NOMO-1 treated with dmso at 0.1 percent for 144 hours (cell line): Measurements from ENCODE around the gene PDZD8.
"Not testable (repeated sequence)": the region's sequence is repeated elsewhere in the genome, so short reads cannot be mapped to it uniquely, and the experiment has no call there.

Source experiments
- DNase-seq: peaks from one replicate; lab custom pipeline; 2025; ENCODE audit not compliant: unreplicated experiment; lab: John Stamatoyannopoulos, UW

Gene PDZD8

DNA sequence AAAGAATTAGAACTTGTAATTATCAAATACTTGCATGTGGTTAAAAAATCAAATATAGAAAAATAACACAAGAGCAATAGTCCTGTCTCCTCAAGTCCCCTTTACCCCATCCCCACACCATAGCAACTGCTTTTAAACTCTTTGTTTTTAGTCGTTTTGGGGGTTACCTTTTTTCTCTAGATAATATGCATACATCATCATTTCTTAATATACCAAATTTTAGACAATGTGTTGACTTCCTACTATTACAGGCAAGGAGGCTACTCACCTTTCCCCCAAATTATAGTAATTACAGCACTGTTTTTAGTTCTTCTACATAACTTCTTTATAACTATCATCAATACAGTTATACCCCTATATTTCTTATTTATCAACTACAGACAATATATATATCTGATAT is 77.0 kb downstream of the PDZD8 start:
- DNase-seq: no peak

DNA sequence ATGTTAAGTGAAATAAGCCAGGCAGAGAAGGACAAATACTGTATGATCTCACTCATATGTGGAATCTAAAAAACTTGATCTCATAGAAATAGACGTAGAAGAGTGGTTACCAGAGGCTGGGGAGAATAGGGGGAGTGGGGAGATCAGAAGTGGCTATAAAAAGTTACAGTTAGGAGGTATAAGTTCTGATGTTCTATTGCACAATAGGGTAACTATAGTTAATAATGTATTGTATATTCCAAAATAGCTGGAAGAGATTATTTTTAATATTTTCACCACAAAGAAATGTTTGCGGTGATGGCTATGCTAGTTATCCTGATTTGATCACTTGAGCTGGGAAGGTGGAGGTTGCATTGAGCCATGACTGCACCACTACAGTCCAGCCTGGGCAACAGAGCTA is 80.5 kb downstream of the PDZD8 start:
- DNase-seq: no peak

- DNase-seq: no peak
Observed at GRCh38 chr10:117294039-117294645, 81.1 kb downstream of the PDZD8 start.

DNA sequence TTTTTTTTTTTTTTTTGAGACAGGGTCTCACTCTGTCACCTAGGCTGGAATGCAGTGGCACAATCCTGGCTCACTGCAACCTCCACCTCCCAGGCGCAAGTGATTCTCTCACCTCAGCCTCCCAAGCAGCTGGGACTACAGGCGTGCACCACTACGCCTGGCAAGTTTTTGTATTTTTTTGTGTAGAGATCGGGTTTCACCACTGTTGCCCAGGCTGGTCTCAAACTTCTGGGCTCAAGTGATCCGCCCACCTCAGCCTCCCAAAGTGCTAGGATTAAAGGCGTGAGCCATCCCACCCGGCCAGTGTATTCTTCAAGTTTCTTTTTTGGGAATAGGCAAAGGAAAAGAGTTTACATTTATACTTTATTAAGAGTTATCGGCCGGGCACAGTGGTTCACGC is 84.4 kb downstream of the PDZD8 start:
- DNase-seq: not testable (repeated sequence)

DNA sequence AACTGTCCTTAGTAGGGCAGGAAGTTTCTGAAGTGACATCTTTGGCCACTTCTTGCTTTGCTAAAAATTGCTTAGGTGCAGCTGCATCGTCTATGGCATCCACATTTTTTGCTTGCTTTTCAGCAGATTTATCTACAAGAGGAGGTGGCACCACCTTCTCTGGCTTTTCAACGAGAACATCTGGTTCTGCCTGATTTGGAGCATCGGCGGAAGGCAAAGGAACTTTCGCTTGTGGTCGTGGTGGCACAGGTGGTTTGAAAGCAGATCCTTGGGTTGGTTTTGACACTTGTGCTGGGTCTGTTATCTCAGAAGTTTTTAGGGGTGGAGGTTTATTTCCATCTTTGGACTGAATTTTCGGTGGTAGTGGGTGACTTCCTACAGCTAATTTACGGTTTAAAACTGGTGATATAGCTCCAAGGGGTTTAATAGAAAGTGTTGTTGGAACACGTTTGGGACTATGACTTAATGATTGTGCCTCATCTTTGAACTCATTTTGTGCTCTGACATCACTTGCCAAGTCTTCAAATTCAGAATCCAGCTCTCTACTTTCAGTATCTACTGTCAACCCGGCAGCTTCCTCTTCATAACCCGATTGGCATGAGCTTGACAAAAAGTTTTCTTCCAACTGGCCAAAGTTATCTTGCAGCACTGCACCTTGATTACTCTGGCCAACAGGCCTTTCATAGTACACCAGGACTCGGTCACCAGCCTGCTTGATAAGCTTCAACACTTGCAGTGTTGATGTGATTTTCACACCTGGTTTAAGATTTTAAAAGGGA is 90.3 kb downstream of the PDZD8 start:
- no peak for DNase-seq

DNA sequence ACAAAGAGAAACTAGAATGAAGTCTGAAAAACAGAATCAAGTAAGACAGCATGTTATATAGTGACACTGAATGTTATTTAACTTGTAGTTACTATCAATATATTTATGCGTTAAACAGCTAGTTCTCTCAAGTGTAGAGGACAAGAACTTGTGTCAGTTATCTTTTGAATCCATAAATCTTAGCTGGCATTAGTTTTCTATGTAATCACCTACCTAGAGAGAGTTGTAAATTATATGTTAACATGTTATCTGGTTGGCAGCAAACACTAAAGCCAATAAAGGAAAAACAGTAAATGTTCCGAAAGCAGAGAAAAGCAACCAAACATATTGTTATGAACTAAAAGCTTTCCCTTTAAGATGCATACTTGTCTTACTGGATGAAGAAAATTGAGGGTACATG is 97.6 kb downstream of the PDZD8 start:
- DNase-seq: no peak

DNA sequence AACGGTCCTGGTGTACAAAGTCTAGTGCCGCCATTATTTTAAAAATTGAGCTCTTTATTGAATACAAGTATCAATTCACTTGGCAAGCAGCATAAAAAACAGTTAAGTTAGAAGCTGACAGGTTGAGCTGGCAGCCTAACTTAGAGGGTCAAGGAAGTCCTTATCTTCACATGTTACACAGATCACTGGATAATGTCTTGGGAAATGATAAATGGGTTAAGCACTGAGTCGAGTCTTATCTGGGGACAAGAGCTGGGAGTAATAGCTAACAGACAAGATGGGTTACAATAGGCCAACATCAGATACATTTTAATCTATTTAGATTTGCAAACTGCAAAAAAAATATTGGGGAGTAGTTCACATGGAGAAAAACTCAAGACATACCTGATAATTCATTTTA is 100.1 kb downstream of the PDZD8 start:
- DNase-seq: no peak

GRCh38 chr10:117274509-117274908 is 100.7 kb downstream of the PDZD8 start:
- no peak for DNase-seq

DNA sequence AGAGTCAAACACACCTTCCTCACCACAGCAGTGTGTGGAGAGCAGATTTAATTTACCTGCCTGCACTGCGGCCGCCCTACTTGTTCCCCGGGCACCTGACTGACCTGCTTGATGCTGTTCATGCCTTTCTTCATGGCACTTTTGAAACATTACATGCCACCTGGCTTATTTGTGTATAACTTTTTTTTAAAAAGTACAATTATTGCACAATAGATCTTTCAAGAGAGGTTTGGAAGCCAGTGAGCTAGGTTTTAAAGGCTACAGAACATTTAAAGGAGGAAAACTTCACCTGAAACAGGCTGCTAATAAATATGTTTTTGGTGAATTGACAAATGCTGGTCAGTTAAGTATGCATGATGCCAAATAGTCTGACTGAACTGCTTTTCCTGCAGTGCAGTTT is 101.3 kb downstream of the PDZD8 start:
- DNase-seq: no peak

DNA sequence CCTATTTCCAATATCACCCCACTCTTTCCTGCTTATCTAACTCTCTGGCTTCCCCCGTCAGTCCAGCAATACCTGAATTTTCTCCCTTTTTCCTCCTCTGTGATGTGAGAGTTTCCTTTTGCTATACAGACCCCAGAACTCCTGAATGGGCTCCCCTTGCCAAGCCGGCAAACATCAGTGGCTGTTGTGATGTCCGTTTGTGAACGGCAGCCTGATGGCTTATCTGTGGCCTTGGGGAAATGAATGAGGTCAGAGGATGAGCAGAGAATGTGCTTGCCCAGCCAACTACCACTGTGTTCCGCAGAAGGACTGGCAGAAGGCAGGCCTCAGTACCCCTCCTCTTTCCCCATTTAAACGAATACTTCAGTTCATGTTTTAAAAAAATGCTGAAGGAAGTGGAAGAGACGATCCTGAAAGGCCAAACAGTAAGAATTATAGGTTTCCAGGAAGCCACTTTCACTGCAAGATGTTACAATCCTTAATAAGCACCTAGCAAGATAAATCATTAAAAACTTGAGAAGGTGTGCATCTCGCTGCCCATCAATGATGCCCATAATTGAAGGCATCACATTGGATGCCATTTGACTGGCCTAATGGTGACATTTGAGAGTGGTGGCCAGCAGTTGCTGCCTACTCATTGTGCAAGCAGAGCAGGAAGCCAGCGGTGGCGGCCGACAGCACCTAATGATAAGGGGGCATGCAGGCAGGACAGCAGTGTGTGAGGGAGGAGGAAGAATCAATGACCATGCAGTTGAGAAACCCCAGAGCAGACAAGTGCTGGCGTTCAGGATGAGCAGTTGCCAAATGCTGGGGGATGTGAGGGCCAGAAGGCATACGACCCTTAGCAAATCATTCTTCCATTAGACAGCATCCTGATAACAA is 102.8 kb downstream of the PDZD8 start:
- DNase-seq: no peak

DNA sequence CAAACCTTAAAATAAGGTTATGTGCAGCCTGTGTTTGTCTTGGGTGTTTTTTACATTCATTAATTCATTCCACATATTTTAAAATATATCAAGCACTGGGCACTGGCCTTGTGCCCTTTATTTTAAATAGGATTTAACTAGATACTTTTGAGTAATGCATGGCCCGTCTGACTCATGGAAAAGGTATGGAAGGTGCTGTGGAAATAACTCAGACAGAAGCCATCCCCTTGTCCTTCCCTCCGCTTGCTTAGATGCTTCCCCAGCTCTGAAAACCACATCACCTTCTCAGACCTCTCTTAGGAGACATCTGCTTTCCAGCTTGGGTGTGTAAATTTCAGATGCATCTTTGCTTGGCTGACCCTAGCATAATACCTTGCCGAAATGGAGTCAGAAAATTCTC is 103.8 kb downstream of the PDZD8 start:
- no peak for DNase-seq

DNA sequence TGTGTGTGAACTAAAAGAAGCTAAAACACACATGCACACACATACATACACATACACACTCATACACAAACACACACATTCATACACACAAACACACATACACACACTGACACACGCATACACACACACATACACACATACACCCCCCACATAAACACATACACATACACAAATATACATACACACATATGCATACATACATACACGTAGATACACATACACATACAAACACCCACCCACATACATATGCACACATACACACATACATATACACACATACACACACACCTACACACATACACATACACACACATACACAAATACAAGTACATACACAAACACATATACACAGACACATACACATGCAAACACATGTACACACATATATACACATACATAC is 106.3 kb downstream of the PDZD8 start:
- no peak for DNase-seq

DNA sequence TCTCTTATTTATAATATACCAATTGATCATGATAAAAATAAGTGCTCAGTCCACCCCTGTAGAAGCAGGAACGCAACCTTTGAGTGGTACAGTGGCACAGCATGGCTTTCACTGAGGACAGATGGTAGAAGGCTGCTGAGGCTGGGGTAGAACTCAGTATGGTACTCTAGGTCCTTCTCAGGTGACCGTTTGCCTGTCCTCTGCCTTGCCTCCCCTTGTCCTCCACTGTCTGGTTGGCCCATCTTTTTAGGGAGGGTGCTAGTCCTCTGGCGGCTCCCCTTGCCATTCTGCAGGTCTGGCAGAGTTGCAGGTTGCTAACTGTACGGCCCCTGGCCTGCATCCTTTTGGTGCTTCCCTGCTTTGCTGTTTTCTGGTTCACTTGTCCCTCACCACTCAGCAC is 107.0 kb downstream of the PDZD8 start:
- DNase-seq: no peak

- no peak for DNase-seq
Observed at GRCh38 chr10:117266812-117267211, 108.4 kb downstream of the PDZD8 start.

GRCh38 chr10:117266400-117266799 is 108.8 kb downstream of the PDZD8 start:
- no peak for DNase-seq

DNA sequence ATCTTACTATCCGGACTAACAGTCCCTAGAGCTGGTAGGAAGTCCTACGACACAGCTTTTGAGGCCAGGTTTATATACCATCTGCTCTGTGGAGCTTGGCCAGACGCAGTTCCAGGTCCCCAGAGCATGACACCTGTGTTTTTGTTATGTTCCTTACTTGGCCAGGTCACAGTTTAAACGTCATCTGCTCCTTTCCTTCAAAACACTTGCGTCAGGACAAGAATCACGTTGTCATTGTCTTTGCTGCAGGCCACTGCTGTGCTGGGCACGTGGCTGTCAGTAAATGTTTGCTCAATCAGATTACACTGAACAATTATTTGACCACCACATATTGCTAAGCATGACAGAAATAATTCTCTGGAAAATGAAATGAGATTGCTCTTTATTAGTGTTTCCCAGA is 110.5 kb downstream of the PDZD8 start:
- DNase-seq: no peak

DNA sequence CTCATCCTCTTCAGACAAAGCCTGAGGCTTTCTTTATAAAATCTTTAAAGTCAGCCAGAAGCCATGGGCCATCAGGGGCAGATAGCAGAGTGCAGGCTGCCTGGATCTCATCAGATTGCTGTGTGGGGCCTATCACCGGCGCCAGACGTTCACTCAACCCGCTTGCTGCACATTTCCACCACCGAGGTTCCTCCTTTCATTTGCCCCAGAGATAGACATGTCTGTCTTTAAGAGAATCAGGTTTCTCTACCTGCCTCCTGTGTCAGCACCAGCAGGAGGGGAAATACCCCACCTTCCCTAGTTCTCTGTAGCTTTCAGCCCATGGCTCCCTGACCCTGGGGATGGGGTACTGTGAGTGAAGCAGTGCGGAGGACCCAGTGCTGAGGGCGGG is 112.3 kb downstream of the PDZD8 start:
- DNase-seq: no peak

DNA sequence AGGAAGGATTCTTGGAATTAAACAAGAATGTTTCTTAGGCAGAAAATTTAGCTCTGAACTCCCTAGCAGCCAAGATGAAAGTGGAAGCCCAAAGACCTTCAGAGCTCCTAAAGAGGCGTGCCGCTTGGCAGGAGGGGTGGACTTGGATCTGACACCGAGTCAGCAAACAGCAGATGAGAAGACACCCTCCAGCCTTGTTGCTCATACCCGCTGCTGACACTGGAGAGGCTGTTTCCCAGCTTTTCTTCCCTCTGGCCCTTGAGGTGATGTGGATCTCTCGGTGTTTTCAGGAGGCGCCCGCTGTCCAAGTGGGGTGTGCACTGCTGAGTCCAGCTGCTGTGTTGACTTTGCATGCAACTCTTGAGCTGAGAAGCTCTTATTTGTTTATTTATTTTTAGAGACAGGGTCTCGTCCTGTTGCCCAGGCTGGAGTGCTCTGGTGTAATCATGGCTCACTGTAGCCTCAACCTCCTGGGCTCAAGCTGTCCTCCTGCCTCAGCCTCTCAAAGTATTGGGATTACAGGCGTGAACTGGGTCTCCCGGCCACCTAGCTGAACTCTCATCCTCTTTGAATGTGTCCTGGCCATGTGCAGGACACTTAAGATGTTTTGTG is 112.8 kb downstream of the PDZD8 start:
- DNase-seq: no peak

DNA sequence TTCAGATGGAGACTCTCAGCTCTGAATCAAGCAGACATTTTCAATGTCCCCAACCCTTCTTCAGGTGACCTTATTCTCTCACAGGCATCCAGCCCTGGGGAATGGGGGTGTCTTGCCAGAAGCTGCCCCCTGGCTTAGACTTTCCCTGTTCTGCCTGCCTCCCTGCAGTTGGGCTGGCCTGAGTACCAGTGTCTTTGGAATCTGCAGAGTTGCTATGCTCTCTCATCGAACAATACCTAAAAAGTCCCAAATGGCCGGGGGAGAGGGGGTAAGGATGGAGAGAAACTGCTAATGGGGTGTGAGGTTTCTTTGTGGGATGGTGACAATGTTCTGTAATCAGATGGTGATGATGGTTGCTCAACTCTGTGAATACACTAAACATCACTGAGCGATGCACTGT is 113.7 kb downstream of the PDZD8 start:
- no peak for DNase-seq

- peak; percentile 22 for DNase-seq
Observed at GRCh38 chr10:117260084-117260483, 115.2 kb downstream of the PDZD8 start.

GRCh38 chr10:117259279-117259678 is 116.0 kb downstream of the PDZD8 start:
- DNase-seq: peak; percentile 10

DNA sequence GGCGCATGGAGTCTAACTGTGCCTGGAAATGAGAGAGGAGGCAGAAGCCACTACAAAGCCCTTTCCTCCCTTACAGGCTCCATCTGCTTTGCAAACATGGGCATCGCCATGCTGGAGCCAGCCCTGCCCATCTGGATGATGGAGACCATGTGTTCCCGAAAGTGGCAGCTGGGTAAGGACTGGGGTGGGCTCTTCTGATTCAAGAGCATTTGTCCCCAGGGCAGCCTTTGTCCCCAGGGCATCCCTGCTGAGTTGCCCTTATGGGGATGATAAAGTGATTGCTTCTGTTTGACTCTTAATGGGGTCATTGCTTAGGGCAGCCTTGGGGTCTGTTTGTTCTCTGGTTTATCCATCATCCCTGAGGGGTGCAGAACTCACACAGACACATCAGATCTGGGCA is 117.5 kb downstream of the PDZD8 start:
- no peak for DNase-seq
